NCI-H1048 (cell line): ENCODE measurements around the gene SRGAP2C.
"Not testable (repeated sequence)": the region's sequence is repeated elsewhere in the genome, so short reads cannot be mapped to it uniquely, and the experiment has no call there.

Source experiments
- DNase-seq: peaks from one replicate; lab custom pipeline; 2025; lab: John Stamatoyannopoulos, UW

SRGAP2C gene

DNA sequence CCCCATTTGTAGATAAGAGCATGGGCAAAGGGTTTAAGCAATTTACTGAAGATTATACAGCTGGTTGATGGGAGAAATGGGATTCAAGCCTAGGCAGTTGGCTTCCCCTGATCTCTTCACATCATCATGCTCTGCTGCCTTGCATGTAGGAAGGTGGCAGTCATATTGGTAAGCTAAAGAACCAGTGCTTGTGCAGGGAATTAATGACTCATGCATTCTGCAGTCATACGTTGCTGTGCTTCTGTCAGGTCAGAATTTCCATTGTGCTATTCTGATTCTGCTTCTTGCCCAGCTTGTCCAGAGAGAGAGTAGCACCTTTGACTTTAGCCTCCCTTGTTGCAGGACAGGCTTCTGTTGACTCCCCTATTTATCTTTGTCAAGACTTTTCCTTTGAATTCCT lies 153.2 kb downstream of the SRGAP2C start:
- not testable (repeated sequence) for DNase-seq

DNA sequence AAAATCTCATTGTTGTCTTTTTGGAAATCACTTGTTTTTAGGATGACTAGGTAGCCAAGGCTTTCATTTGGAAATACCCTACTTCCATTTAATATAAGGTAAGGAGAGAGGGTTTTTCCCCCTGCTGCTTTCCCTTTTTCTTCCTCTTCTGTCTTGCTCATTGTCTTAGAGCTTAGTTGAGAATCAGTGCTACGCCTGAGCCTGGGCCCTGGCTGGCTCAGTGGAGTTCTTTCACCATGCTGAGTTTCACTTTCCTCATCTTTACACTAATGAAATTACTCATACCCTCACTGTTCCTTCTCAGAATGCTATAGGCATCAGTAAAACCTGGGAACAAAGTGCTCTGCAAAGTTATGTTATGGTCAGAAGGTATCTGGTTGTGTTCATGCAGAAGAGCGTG lies 154.8 kb downstream of the SRGAP2C start:
- not testable (repeated sequence) for DNase-seq

DNA sequence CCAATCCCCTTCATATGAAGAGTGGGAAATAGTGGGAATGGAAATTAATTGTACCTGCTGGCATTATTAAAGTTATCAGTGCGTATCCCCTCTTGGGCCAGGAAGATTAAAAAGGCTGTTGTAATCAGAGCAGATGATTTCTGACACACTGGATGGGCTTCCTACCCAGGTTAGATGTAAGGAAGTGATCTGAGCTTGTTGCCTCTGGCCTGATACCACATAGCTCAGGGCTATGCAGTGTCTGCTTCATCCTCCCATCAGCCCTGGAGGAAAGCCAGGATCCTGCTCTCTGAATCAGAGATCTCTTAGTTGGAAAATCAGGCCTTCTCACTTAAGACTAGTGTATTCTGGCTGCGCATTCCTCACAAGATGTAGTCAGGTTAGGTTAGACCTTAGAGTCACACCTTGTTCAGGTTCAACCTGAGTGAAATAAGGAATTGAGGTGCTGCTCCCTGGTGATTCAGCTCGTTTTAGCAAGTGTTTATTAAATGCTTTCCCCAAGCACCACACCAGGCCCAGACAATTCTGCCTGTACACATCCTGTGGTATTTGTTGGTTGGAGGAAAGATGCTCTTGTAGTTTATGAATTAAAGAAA lies 158.6 kb downstream of the SRGAP2C start:
- DNase-seq, result not testable (repeated sequence)

DNA sequence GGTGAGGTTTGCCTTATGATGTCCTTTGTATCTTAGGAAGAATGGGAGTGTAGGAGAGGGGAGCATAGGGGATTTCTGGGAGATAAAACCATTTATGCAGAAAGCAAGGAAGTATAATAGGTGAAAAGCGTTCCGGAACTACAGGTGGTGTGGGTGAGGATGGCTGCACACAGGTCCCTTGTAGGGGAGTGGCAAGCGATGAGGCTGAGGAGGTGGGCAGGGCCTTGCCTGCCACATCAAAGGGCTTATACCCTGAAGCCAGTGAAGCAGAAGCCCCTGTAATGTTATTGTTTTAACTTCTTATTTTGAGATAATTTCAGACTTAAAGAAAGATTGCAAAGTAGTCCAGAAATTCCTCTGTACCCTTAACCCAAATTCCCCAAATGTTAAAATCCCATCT lies 159.6 kb downstream of the SRGAP2C start:
- not testable (repeated sequence) for DNase-seq

DNA sequence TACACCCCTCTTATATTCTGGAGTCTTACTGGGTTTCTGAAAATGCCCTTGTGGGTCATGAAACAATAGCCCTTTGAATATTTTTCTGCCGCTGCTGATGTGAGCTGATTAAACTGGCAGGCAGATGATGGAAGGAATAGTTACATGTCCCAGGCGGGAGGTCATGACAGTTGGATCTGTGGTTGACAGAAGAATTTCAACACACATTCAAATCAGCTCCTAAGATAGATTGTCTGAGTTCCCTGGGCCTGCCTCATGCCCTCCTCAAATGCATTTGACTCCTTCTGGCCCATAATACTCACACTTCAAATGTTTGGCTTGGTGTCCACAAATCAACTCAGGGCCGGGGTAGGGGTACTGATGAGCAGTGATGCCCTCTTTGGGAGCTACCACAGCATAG lies 161.9 kb downstream of the SRGAP2C start:
- not testable (repeated sequence) for DNase-seq

DNA sequence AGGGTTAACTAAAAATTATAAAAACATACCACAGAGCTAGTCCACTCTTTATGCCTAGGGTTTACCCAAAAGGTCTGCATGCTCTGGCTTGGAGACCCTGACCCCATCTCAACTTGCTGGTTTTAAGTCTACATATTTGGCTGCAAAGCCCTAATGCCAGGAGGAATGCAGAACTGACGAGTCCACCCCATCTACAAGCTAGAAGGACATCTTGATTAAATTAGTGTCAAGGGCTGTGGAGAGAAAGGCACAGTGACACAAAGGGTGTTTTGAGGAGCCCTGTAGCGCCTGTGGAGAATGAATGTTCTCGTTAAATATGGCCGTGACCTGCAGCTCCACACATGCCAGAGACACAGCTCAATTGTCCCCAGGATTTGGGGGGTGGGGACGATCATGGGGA lies 162.7 kb downstream of the SRGAP2C start:
- DNase-seq, result not testable (repeated sequence)

DNA sequence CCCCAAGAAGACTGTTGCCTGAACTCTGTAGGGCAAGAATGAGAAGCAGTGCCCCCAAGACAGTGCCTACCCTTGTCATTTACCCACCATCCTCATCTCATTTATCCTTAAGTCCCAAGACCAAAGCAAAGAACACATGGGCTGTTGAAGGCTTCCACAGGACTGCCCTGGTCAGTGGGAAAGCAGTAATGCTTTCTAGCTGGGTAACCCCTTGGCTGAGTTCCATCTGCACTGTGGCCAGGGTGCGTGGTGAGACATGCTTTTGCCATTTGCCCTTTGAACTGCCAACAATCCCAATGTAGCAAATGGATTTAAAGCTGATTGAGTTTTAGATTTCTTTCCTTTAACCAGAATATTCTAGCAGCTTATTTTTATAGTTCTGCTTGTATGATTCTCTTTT lies 163.3 kb downstream of the SRGAP2C start:
- DNase-seq, result not testable (repeated sequence)

DNA sequence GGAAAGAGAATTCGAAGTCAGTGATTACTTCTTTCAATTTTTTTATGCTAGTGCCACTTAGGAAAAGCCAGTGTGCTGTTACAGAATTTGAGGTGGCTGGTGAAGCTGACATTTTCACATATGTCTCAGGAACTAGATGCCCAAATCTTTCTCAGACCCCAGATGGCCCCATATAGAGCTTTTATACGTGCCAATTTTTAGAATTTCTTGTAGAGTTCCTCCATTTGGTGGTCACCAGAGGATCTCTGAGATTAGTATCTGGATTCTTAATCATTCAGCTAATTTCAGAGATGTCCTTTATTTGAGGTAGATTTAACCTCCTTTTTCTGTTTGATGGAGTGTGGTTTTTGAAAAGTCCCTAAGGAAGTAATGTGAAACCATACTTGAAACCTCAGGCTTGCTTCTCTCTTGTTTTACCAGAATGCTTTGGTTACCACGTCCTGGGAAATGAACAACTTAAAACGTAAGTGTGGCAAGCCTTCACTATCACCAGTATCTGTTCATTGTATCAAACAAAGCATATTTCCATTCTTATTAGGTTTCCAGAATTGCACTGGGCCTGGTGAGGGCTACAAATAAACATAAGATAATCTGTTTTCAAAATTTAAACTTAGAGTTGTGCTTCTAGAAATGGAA lies 164.7 kb downstream of the SRGAP2C start:
- DNase-seq, result not testable (repeated sequence)

DNA sequence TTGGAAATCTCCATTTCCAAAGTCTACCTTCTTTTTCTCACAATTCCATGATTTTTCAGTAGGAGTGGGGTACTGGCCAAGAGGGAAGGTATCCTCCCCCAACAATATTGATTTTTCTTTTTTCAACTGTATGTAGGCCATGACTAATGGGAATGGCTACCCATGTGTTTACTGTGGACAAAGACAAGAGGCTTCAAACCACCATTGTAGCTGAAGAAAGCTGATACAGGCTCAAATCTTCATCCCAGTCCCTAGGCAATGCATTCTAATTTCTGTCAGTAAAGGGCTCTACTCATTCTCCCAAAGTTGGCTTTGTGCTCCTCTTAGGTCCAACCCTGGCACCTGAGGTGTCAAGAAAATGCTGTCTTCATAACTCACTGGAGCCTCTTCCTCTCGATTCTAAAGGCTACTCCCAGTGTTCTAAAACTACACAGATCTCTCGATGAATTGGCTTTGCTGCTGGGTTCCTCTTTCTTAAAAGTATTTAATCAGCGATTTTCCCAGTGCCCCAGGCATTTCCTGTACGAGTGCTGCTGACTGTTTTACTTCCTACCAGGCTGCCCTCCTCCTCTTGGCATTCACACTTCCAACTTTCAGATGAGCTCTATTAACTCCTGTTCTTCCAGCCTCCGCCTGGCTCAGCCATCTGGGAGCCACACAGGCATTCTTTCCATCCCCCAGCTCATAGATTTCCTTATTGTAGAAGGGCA lies 171.1 kb downstream of the SRGAP2C start:
- not testable (repeated sequence) for DNase-seq

DNA sequence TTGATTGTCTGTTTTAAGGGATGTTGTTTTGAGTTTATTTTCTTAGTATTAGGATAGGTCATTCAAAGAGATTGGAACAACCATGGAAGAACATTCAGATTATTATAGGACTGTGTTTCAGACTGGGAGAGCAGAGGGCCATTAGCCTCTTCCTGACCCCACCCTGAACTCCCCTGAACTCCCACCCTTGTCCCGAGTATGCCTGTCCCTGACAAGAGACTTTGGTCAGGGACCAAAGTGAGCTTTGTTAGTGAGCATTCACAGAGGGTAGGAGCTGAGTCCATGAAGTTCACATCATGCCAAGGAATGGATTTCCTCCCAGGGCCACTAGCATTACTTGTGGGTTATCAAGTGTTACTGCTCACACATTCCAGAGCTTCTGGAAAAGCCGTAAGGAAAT lies 172.0 kb downstream of the SRGAP2C start:
- not testable (repeated sequence) for DNase-seq

DNA sequence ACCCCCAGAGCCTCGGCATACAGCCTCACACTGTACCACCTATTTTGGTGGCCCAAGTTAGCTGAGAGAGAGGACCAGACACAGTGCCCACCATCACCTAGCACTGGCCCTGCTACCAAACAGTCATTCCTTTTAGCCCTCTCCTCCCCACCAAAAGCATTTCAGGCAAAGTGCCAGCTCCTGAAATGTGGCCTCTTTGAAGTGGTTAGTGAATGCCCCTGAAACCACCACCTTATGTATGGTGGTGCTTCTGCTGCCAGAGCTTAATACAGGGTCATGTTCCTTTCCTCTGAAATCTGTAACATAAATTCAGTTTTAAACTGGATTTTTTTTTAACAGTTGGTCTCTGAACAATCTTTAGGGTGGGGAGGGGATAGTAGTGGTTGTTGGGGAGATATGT lies 175.8 kb downstream of the SRGAP2C start:
- DNase-seq, result not testable (repeated sequence)

DNA sequence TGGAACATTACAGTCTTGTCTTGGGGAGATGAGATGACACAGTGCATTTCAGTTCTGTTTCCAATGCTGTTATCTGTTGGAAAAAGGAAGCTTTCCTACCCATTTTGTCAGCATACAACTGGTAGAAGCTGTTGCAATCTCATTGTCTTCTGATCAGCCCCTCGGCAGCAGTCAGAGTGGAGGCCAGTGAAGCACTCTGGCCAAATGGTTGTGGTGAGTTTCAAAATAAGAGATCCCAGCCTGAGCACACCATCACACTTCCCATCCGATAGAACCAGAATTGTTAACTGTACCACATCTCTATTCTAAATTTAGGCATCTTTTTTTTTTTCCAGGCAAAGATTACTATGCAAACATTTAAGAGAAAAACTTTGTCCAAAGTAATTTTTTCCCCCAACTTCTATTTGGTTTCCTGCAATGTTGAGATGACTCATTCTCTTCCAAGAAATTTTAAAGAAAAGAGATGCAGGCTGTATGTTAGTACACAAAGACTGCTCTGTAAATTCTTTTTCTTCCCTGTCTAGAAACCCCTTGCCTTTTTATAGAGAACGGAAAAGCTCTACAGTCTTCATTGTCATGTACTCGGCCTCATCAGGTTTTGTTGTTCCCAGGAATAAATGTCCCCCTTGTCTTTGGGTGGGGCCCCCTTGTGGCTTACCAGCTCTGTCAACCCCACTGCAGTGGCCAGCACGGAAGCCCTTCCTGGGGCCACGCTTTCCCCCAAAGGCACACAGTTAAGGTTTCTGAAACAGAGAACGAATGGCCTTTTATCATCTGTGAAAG lies 176.9 kb downstream of the SRGAP2C start:
- not testable (repeated sequence) for DNase-seq

DNA sequence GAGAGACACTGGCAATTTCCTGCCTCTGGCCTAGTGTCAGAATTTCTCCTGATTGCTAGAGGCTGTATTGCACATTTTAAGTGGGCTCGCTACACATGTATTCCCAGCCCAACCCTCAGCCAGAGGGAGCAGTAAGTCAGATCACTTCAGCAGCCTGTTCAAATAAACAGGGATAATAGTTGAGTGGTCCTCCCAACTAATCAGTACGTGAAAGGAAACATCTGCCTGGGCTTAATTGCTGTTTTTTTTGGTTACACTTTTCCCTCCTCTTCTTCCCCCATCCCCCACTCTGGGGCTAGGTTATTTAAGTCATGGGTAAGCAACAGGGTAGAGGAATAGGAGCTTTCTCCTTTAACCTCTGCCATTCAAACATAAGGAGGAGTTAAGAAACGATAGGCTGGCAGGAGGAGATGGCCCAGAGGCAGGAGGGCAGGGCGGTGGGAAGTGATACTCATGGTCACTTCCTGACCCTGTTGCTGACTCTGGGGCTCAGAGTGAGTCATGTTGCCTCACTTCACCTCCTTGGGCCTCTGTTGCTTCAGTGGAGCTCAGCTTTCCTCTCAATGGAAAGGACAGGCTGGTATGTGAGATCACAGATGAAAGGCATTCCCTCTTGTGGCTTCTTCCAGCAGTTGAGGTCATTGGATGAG lies 177.6 kb downstream of the SRGAP2C start:
- DNase-seq, result not testable (repeated sequence)

DNA sequence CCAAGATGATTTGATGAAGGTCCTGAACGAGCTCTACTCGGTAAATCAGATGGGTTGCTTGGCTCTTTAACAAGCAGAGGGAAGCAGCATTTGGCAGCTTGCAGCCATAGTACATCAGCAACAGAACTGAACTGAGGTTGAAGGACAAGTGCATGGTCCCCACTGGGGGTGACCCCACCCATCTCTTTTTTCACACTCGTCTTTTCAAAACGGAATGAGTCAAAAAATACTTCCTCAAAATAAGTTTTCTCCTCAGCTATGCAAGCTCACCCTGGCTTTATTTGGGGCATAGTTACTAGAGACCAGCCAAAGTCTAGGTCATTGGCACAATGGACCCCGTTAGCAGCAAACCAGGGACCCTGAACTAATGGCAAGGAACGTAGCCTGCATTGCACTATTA lies 180.5 kb downstream of the SRGAP2C start:
- not testable (repeated sequence) for DNase-seq

DNA sequence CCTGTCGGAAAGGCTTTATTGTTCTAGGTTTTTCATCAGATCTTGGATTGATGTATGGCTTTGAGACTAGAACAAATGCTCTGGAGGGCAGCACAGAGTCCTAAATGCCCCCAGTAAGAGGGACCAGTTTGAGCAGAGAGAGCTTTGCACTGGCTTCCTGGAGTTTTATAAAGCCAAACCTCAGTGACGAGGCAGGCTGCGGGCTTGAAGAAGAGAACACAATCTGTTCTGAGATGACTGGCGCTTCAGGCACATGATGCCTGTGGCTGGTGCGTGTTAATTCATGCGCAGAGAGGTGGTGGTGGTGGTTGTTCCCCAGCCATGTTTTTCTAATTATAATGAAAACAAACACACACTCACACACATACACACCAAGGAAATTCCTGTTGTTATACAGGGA lies 180.9 kb downstream of the SRGAP2C start:
- not testable (repeated sequence) for DNase-seq

DNA sequence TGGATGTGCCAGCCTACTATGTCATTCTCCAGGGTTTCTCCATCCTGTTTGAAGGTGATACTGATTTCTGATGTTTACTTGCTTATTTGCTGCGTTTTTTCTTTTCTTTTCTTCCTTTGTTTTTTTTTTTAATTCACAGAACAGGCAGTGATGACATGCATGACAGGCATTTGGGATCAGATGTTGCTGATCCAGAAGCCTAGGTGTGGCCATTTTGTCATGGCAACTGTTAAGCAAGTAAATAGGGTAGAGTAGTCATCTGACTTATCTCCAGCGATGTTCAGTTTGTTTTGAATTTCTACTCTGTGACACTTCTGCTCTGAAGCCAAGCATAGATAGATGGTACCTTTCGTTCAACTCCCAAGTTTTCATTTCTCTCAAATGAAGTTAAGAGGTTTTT lies 181.4 kb downstream of the SRGAP2C start:
- DNase-seq, result not testable (repeated sequence)

DNA sequence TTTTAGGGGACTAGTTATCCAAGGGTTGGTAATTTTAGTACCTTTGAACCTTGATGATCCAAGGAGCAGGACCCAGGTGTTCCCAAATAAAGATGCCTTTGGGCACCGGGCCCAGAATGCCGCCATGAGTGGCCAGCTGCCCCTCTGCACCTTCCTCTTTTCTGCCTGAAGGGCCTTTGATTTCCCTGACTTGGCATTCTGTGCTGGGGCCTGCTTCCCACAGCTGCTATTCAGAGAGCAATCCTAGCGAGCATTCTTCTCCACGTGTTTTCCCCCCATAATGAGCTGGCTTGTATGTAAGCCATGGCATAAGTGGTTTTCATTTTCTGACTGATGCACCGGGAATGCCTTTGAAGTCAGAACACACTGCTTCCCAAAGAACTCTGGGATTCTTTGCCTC lies 184.1 kb downstream of the SRGAP2C start:
- DNase-seq, result not testable (repeated sequence)

DNA sequence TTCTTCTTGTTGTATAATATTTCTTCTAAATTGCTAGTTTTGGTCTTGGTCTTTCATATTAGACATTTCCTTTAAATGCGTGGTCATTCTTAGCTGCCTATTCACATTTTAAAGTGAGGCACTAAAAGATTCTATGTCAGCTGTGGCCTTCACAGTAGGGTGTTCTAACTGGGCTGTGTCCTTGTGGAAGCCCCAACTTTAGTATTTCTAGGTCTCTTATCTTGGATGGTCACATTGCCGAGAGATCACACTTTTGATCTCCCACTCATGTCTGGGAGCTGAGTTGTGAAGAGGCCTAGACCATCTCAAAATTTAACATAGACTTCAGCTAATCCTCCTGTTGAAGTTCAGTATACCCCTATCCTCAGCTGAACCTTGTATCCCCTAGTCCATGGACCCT lies 185.2 kb downstream of the SRGAP2C start:
- DNase-seq, result not testable (repeated sequence)

DNA sequence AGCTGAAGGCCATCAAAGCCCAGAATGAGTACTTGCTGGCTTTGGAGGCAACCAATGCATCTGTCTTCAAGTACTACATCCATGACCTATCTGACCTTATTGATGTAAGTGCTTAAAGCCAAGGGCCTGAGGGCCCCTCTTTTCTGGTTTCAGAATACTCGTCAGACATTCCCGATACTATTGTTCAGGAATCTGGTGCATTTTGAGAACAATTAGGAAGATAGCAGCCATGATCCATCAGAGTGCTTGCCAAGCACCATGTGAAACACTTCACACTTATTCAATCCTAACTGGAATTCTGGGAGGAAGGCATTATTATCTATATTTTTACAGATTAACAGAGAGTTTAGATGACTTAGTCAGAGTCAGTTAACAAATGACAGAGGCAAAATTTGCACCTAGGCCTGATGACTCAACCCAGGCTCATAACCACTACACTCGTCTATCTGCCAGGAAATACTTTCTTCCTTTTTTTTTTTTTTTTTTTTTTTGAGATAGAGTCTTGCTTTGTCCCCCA lies 190.1 kb downstream of the SRGAP2C start:
- DNase-seq, result not testable (repeated sequence)

DNA sequence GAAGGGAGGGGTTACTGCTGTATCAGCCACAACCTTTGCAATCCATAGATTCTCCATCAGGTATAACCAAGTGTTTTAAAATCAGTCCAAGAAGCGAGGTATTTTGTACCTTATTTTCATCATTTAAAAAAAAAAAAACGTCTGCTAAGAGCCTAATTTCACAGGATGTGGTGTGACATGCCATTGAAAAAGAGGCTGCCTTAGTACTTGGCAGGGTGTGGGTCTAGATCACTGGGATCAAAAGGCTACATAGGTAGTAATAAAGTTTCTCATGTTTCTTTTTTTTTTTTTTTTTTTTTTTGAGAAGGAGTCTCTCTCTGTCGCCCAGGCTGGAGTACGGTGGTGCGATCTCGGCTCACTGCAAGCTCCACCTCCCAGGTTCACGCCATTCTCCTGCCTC lies 192.2 kb downstream of the SRGAP2C start:
- not testable (repeated sequence) for DNase-seq

DNA sequence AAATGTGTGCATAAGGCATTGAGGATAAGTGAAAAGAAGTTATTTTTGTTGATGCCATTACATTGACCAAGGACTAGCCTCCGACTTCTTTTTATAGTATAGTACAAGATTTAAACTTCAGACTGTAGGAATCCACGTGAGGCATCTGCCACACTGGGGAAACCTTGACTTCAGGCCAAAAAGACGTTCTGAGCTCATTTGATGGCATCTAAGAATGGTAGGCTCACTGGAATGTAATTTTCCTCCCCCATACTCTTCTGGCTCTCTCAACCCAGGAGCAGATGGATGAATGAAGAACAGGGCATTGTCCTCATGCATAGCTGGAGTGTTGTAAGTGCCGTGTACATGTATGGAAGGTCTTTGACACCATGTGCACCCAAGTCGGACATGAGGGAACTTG lies 194.0 kb downstream of the SRGAP2C start:
- not testable (repeated sequence) for DNase-seq

DNA sequence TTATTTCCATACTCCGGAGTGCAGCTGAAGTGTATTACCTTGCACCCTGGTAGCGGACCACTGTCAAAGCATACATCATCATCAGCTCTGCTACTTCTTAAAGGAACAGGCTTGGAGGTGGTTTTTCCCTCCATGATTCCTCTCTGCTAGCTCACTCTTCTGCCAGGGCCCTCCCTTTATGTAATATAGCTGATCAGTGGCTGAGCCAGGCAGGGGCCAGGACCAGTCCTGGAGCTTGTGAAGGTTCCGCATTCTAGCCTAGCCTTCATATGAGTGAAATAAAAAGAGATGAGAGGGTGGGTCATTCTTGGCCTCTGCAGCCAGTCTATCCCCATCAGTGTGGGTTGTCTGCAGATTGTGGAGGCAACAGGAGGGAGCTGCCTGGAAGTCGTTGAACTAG lies 200.0 kb downstream of the SRGAP2C start:
- not testable (repeated sequence) for DNase-seq
